Ishikawa (cell line): ENCODE measurements around the gene MYO3A.

Source experiments
- EGR1 ChIP-seq: IDR thresholded peaks from 2 replicates; pipeline ENCODE4 v1.6.1; 2012
- FOXM1 ChIP-seq: IDR thresholded peaks from 2 replicates; pipeline ENCODE4 v1.6.1; 2012; ENCODE audit warnings: low read depth, borderline replicate concordance
- TCF12 ChIP-seq: IDR thresholded peaks from 2 replicates; pipeline ENCODE4 v1.6.1; 2012; ENCODE audit warnings: low read depth
- YY1 ChIP-seq: IDR thresholded peaks from 2 replicates; pipeline ENCODE4 v1.6.1; 2012; ENCODE audit warnings: low read depth
- TF ChIP-seq, protein P1 (sequence below): IDR thresholded peaks from 2 replicates; pipeline ENCODE4 v1.6.1; 2012
- TF ChIP-seq, protein P2 (sequence below): IDR thresholded peaks from 2 replicates; pipeline ENCODE4 v1.6.1; 2012; ENCODE audit warnings: low read depth, mild to moderate bottlenecking

DNA sequence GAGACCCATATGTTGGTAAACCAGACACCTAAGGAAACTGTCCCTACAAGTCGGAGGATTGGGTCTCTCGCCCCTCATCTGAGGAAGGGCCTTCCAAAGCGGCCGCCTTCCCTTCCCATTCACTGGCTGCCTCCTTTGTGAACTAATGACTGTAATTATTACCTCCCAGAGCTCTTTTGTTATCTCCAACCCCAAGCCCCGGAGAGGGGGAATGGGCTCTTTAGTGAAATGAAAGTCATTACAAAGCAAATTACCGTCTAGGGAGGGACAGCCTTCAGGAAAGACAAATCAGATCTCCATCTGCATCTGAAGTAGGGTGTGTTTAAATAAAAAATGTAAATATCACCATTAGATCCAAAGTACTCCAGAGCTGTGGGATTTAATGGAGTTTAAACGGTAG is 280.0 kb downstream of the MYO3A start:
- no peak for TF ChIP-seq TCF12
- TF ChIP-seq EGR1, result no peak
- TF ChIP-seq, protein P1, sequence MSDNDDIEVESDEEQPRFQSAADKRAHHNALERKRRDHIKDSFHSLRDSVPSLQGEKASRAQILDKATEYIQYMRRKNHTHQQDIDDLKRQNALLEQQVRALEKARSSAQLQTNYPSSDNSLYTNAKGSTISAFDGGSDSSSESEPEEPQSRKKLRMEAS, result no peak
- TF ChIP-seq, protein P2, sequence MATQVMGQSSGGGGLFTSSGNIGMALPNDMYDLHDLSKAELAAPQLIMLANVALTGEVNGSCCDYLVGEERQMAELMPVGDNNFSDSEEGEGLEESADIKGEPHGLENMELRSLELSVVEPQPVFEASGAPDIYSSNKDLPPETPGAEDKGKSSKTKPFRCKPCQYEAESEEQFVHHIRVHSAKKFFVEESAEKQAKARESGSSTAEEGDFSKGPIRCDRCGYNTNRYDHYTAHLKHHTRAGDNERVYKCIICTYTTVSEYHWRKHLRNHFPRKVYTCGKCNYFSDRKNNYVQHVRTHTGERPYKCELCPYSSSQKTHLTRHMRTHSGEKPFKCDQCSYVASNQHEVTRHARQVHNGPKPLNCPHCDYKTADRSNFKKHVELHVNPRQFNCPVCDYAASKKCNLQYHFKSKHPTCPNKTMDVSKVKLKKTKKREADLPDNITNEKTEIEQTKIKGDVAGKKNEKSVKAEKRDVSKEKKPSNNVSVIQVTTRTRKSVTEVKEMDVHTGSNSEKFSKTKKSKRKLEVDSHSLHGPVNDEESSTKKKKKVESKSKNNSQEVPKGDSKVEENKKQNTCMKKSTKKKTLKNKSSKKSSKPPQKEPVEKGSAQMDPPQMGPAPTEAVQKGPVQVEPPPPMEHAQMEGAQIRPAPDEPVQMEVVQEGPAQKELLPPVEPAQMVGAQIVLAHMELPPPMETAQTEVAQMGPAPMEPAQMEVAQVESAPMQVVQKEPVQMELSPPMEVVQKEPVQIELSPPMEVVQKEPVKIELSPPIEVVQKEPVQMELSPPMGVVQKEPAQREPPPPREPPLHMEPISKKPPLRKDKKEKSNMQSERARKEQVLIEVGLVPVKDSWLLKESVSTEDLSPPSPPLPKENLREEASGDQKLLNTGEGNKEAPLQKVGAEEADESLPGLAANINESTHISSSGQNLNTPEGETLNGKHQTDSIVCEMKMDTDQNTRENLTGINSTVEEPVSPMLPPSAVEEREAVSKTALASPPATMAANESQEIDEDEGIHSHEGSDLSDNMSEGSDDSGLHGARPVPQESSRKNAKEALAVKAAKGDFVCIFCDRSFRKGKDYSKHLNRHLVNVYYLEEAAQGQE, result no peak
- TF ChIP-seq YY1, result no peak
- no peak for TF ChIP-seq FOXM1
